Effector memory CD4-positive, alpha-beta T cell (primary cell): ENCODE measurements around the gene NXF3.
"Not testable (repeated sequence)": the region's sequence is repeated elsewhere in the genome, so short reads cannot be mapped to it uniquely, and the experiment has no call there.

Experiments
- DNase-seq, 3 donors: peaks; one replicate each; pipeline ENCODE4 v3.0.0-alpha.2; 2020
- H3K27ac ChIP-seq: 2 replicates; pipeline ENCODE4 v1.7.0; 2013; ENCODE audit warnings: mild to moderate bottlenecking, low read length, moderate library complexity; ENCODE audit not compliant: insufficient read depth, poor library complexity, severe bottlenecking
- H3K27me3 ChIP-seq: replicated peaks from 2 replicates; pipeline ENCODE4 v1.7.0; 2013; ENCODE audit warnings: mild to moderate bottlenecking, low read length; ENCODE audit not compliant: insufficient read depth, control insufficient read depth, poor library complexity, severe bottlenecking
- H3K36me3 ChIP-seq: 2 replicates; pipeline ENCODE4 v1.7.0; 2013; ENCODE audit warnings: mild to moderate bottlenecking, low read length, moderate library complexity; ENCODE audit not compliant: control insufficient read depth, insufficient read depth
- H3K4me1 ChIP-seq: 2 replicates; pipeline ENCODE4 v1.7.0; 2013; ENCODE audit warnings: low read length, mild to moderate bottlenecking; ENCODE audit not compliant: control insufficient read depth, insufficient read depth, poor library complexity, severe bottlenecking
- H3K4me3 ChIP-seq: 2 replicates; pipeline ENCODE4 v1.7.0; 2013; ENCODE audit warnings: low read length, low read depth, mild to moderate bottlenecking; ENCODE audit not compliant: insufficient read depth, poor library complexity, severe bottlenecking
- H3K9me3 ChIP-seq: 2 replicates; pipeline ENCODE4 v1.7.0; 2013; ENCODE audit warnings: mild to moderate bottlenecking, low read length, moderate library complexity; ENCODE audit not compliant: control insufficient read depth

Gene NXF3

GRCh38 chrX:103056902-103057301, 36.0 kb downstream of the NXF3 start:
- Histone ChIP-seq H3K27ac (no peak overlapping the region), H3K4me1 (no peaks in the 10 kb centered on the region), H3K27me3 (no peaks in the 10 kb centered on the region), H3K4me3 (no peak overlapping the region), H3K36me3 (no peaks in the 10 kb centered on the region), H3K9me3 (no peaks in the 10 kb centered on the region)
- DNase-seq: no peak

- H3K27me3 ChIP-seq: no peaks in the 10 kb centered on the region
- no peak overlapping the region for H3K4me3 ChIP-seq
- H3K27ac ChIP-seq: no peak overlapping the region
- no peak for DNase-seq
- H3K36me3 ChIP-seq: no peaks in the 10 kb centered on the region
- no peaks in the 10 kb centered on the region for H3K9me3 ChIP-seq
- no peaks in the 10 kb centered on the region for H3K4me1 ChIP-seq
Measured at GRCh38 chrX:103052625-103053024, 40.3 kb downstream of the NXF3 start.

- Histone ChIP-seq H3K9me3 (no peaks in the 10 kb centered on the region), H3K36me3 (no peaks in the 10 kb centered on the region), H3K4me3 (no peak overlapping the region), H3K4me1 (no peaks in the 10 kb centered on the region), H3K27me3 (no peaks in the 10 kb centered on the region), H3K27ac (no peak overlapping the region)
- no peak for DNase-seq
Measured at GRCh38 chrX:103051260-103051789, 41.6 kb downstream of the NXF3 start.

- H3K27me3 ChIP-seq, H3K36me3 ChIP-seq, DNase-seq, H3K4me1 ChIP-seq, H3K4me3 ChIP-seq, H3K27ac ChIP-seq, H3K9me3 ChIP-seq: not testable (repeated sequence)
Measured at GRCh38 chrX:103033371-103033770, 59.6 kb downstream of the NXF3 start.
